ENCODE results near the gene SPATA31D4.
"Not testable (repeated sequence)": the region's sequence is repeated elsewhere in the genome, so short reads cannot be mapped to it uniquely, and the experiment has no call there.

Gene SPATA31D4

GRCh38 chr9:81915801-81916505 lies 12.3 kb upstream of the SPATA31D4 start:
- no peak for DNase-seq (ENCODE audit: low spot score)
- TF ChIP-seq, protein P1, sequence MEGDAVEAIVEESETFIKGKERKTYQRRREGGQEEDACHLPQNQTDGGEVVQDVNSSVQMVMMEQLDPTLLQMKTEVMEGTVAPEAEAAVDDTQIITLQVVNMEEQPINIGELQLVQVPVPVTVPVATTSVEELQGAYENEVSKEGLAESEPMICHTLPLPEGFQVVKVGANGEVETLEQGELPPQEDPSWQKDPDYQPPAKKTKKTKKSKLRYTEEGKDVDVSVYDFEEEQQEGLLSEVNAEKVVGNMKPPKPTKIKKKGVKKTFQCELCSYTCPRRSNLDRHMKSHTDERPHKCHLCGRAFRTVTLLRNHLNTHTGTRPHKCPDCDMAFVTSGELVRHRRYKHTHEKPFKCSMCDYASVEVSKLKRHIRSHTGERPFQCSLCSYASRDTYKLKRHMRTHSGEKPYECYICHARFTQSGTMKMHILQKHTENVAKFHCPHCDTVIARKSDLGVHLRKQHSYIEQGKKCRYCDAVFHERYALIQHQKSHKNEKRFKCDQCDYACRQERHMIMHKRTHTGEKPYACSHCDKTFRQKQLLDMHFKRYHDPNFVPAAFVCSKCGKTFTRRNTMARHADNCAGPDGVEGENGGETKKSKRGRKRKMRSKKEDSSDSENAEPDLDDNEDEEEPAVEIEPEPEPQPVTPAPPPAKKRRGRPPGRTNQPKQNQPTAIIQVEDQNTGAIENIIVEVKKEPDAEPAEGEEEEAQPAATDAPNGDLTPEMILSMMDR (IDR thresholded peaks at IDR 0.05; ENCODE audit: extremely low read depth, missing control alignments): no peak

GRCh38 chr9:81918507-81918906 lies 9.7 kb upstream of the SPATA31D4 start:
- DNase-seq (ENCODE audit: low spot score): not testable (repeated sequence)

GRCh38 chr9:81930147-81930546 lies 1.9 kb downstream of the SPATA31D4 start:
- not testable (repeated sequence) for DNase-seq (ENCODE audit: low spot score)

GRCh38 chr9:81933547-81933946 lies 5.3 kb downstream of the SPATA31D4 start:
- not testable (repeated sequence) for DNase-seq (ENCODE audit: low spot score)

DNA sequence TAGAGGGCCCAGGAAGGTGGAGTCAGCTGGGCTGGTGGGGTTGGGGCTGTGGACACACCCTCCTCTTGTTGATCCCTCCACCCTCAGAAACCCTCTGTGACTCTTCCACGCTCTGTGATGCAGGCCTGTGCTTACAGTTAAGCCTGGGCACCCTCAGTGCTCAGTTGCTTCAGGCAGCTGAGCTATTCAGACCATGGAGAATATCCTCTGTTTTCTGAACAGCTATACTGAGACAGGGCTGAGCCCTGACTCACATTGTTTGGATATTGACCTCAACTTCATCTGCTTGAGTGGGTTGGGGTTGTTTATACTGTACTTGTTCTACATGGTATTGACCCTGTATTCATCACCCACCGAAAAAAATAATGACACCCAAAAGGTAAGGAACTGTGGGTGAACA lies 15.2 kb downstream of the SPATA31D4 start, which contains the start of gene SPATA31D3:
Gene SPATA31D3 (plus strand): TSS at position 108 of the 400 bp plus-strand sequence. CDS start 86 bp downstream, at position 194.
- not testable (repeated sequence) for DNase-seq (ENCODE audit: low spot score)

GRCh38 chr9:81948650-81949049 lies 20.4 kb downstream of the SPATA31D4 start:
- not testable (repeated sequence) for DNase-seq (ENCODE audit: low spot score)

GRCh38 chr9:81953096-81953495 lies 24.9 kb downstream of the SPATA31D4 start:
- no peak for DNase-seq (ENCODE audit: low spot score)
- TF ChIP-seq, protein P1 (IDR thresholded peaks at IDR 0.05; ENCODE audit: extremely low read depth, missing control alignments): no peak

- DNase-seq (ENCODE audit: low spot score): no peak
- TF ChIP-seq, protein P1 (IDR thresholded peaks at IDR 0.05; ENCODE audit: extremely low read depth, missing control alignments): no peak
Measured at GRCh38 chr9:81955625-81956024, 27.4 kb downstream of the SPATA31D4 start.

DNA sequence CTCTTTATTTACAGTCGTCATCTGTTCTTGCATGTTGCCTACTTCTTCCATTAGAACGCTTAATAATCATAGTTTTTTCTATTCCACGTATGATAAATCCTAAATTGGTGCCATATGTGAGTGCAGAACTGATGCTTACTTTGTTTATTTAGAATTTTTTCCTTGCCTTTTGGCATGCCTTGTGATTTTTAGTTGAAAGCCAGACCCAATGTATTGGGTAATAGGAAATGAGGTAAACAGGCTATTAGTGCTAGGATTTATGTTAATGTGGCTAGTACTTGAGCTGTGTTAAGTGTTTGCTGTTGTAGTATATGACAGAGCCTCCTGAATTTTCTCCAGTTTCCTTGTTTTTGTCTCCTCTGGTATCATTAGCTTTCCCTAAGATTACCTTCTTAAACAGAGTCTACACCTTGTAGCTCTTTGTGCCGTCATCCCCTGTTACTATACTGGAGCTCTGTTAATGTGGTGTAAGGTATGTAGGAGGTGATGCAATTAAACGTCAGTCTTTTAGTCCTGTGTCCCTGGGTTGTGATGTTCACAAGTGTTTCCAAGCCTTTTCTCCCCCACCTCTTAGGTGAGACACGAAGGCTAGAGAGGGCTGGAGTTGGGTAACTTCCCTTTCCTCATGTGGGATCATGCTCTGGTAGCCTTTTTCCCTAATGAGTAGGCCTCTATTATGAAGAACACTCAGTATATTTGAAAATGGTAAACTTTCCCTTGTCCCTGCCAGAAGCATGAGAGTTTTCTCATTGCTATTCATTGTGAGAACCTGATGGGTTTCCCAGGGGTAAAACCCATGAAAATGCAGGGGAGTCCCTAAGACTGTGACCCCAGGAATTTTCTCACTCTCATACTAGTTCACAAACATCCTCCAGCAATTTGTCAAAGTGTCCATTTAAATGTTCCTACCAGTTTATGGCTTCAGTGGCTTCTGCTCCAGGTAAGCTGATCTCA lies 36.3 kb downstream of the SPATA31D4 start:
- TF ChIP-seq, protein P1 (IDR thresholded peaks at IDR 0.05; ENCODE audit: extremely low read depth, missing control alignments): no peak
- no peak for DNase-seq (ENCODE audit: low spot score)

DNA sequence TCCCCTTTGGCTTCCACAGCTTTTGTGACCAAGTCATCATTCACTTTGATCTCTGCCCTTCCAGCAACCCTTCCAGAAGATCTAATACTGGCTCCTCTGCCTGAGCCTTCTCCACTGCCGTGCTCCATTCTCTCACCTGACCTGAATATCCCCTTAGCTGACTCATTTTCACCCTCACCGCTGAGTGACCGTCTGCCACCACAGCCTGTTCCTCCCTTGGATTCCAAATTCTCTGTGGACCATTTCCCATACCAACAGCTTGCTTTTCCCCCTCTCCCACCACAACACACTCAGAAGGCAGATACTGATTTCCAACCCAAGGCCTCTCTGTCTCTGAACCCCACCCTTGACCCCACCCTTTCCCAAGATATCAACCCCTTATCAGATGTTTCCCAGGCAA lies 39.8 kb downstream of the SPATA31D4 start:
- TF ChIP-seq, protein P1 (IDR thresholded peaks at IDR 0.05; ENCODE audit: extremely low read depth, missing control alignments): no peak
- DNase-seq (ENCODE audit: low spot score): no peak

Data from GM20000 (cell line).